ENCODE data around the gene TEX54.
"Not testable (repeated sequence)": the region's sequence is repeated elsewhere in the genome, so short reads cannot be mapped to it uniquely, and the experiment has no call there.

TEX54 gene

DNA sequence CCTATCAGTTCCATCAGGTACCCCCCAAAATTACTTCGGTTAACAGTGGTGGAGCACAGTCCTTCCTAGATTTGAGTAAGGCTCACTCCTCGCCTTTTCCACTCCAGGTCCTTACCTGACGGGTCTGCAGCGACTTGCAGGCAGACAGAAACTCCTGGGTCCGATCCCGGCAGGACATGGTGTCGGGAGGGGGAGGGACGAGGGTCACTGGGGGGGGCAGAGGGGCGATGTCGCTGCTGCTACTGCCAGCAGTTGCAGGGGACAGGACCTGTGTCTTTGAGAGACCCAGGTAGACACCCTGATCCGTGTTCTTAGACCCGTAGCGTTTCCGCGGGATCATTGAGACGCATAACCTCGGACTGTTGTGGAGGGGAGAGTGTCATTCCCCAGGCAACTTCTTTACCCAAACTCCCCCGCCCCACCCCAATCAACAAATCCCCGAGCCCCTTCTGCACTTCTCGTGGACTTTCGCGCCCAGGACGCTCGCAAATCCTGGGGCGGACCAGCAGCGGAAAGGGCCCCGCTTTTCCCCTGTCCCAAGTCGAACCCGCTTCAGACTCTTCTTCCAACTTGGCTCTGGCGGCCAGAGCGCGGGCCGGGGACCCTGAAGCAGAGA is 1.6 kb downstream of the TEX54 start:
- DNase-seq, result no peak

DNA sequence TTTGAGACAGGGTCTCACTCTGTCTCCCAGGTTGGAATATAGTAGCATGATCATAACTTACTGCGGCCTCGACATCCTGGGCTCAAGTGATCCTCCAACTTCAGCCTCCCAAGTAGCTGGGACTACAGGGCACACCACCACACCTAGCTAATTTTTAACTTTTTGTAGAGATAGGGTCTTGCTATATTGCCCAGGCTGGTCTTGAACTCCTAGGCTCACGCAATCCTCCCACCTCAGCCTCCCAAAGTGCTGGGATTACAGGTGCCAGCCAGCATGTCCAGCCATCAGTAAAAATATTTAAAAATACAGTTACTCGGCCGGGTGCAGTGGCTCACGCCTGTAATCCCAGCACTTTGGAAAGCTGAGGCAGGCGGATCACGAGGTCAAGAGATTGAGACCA is 4.5 kb downstream of the TEX54 start:
- not testable (repeated sequence) for DNase-seq

- no peak for DNase-seq
These were observed 9.0 kb downstream of the TEX54 start for GRCh38 chr11:62823677-62824076.

DNA sequence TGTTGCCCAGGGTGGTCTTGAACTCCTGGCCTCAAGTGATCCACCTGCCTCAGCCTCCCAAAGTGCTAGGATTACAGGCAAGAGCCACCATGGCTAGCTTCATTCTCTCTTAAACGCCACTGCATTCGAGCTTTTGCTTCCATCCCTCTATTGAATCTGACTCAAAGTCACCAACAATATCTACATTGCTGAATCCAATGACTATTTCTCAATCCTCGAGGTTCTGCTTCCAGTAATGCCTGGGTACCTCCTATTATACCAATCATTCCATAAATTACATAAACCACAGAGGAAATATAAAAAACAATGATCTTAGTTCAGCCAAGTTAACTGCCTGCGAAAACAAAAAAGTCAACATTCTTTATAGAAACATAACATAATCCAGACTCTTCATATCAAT is 15.5 kb downstream of the TEX54 start:
- DNase-seq, result no peak

GRCh38 chr11:62816557-62816956 is 16.1 kb downstream of the TEX54 start:
- DNase-seq, result peak in 1 of 2 donors; percentile 50

DNA sequence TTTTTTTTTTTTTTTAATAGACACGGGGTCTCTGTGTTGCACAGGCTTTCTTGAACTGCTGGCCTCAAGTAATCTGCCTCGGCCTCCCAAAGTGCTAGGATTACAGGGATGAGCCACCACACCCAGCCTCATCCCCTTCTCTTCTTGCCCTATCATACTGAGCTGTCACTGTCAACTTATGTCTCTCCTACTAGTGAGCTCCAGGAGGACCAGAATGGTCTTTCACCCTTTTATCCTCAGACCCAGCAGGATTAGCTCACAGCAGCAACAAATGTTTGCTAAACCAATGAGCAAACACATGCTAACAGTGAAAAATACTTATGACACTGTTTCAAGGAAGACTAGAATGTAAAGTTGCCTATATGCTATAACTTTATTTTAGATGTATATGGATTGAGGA is 21.0 kb downstream of the TEX54 start:
- DNase-seq, result no peak

DNA sequence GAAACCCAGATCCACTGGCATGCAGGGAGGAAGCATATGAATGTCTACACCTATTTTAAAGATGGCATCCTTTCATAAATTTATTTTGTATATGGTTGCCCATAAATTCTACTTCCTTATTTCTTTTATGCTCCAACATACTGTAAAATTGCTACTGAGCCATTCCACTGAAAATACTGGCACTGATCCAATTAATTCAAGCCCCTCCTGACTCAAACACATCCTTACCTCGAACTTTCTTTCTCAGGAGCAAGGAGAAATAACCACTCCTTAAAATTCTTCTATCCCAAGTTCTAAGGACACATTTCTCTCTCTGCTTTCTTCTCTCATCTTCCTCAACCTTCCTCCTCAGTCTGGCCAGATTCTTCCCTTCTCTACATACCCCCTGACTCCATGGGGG is 21.9 kb downstream of the TEX54 start:
- DNase-seq, result no peak

DNA sequence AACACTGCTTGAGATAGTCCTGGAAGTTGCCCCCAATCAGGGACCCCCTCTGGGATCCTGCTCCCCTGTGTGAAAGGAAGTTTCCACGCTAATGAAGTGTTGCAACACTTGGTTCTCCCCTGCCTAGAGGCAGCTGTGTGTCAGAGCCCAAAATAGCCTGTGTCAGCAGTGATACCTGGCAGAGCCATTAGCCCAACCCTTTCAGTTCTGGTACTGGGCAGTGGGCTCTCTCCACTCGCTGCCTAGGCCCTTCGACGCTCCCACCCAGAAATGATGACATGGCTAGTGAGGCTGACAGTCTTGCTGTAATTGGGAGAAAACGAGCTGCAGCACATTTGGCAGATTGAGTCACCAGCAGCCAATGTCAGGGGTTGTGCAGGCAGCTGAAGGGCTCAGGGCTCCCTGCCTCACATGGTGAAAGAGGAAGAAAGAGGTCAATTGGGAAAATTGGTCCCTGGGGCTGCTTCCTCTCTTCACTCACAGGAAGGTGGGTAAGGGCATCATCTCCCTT is 26.0 kb downstream of the TEX54 start:
- DNase-seq, result peak in 1 of 2 donors; percentile 50

- no peak for DNase-seq
These were observed 26.6 kb downstream of the TEX54 start for GRCh38 chr11:62805961-62806441.

GRCh38 chr11:62805076-62805892 is 27.4 kb downstream of the TEX54 start, which contains the start of gene NXF1:
TSS of gene NXF1 (minus strand) at chr11:62805440. CDS start at chr11:62805356, 84 bp downstream.
- peak; percentile 94 to 97 for DNase-seq

- no peak for DNase-seq
These were observed 28.1 kb downstream of the TEX54 start for GRCh38 chr11:62804310-62805075.

DNA sequence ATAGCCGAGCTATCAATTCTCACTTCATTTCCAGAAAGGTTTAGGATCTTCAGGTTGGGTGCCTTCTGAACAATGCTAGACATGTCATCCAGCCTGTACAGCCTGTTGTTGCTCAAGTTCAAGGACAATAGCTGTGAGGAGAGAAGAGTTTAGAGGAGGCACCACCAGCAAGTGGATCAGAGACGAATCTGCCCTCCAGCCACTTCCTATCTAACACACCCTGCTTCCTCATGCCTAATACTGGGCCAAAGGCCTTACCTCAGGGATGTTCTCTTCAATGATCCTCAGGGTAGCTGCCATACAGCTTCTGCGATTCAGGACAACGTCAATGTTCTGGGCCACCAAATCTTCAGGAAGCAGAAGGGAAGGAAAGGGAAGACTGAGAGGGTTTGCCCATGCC is 31.6 kb downstream of the TEX54 start:
- no peak for DNase-seq

- no peak for DNase-seq
These were observed 33.2 kb downstream of the TEX54 start for GRCh38 chr11:62799486-62799885.

- DNase-seq, result no peak
These were observed 36.4 kb downstream of the TEX54 start for GRCh38 chr11:62796281-62796680.

DNA sequence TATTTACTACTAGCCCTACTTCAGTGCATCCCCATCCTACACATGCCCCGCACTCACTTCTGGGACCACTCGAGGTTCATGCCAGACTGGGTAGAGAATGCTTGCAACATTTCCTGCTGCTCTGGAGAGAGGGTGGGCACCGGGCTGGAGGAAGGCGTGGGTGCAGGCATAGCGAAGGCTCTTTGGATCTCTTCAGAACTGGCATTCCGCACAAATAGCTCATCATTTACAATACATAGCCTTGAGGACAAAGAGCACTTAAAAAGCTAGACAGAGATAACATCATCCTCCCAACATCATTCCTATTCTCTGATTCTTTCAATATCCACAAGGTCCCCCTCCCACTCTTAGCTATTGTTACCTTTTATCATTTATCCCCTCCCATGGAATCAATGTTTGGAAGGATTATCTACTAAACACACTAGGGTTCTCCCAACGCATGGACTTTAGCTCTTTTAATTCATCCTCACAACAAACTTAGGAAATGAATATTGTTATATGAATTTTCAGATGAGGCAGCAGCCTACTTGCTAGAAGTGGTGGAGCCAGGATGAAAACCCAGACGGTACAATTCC is 38.4 kb downstream of the TEX54 start:
- DNase-seq, result no peak

GRCh38 chr11:62792202-62792575 is 40.5 kb downstream of the TEX54 start:
- no peak for DNase-seq

- peak; percentile 85 to 91 for DNase-seq
These were observed 41.0 kb downstream of the TEX54 start, which contains the start of gene TMEM223 for GRCh38 chr11:62791501-62792201. TSS of gene TMEM223 (minus strand) at chr11:62792006. CDS start at chr11:62791994, 12 bp downstream.

GRCh38 chr11:62789576-62789975 is 43.1 kb downstream of the TEX54 start:
- no peak for DNase-seq

DNA sequence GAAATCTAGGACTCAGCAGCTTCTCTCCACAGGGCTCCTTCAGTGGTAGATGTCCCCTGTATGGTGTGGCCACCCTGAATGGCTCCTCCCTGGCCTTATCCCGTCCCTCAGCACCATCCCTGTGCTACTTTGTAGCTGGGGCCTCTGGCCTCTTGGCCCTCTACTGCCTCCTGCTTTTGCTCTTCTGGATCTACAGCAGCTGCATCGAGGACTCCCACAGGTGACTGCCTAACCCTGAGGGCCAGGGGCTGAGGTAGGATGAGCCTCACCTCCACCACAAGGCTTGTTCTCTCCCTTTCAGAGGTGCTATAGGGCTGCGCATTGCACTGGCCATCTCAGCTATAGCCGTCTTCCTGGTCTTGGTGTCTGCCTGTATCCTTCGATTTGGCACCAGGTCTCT is 43.6 kb downstream of the TEX54 start:
- no peak for DNase-seq

DNA sequence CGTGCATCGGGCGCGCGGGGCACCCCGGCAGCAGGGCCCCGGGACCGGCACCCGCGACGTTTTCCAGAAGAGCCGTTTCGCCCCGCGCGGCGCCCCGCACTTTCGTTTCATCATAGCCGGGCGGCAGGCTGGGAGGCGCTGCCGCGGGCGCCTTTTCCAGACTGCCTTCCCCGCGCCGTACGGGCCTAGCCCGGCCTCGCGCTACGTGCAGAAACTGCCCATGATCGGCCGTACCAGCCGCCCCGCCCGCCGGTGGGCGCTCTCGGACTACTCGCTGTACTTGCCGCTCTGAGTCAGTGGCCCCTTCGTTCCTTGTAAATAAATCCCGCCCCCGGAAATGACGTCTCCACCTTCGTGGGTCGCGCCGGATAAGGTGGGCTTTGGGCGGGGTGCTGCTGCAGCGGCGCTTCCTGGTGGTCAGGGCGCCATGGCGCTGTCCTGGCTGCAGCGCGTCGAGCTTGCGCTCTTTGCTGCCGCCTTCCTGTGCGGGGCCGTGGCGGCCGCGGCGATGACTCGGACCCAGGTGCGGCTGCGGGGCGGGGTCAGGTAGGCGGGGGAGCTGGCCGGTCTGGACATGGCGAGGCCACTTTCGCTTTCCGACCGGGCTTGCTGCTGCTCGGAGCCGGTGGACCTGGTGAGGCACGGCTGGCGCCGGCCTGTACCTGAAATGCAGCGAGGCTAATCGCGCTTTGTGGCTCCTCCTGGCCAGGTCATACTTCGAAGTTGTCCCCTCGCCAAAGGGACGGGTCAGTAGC is 45.5 kb downstream of the TEX54 start, which contains the start of gene TMEM179B:
TMEM179B (plus strand) TSS at position 398 of the 755 bp plus-strand sequence; CDS start at position 428, 30 bp downstream.
- peak; percentile 97 to 98 for DNase-seq
